ENCODE measurements around the gene DDX11. TPM values are rescaled to one million over a fixed set of nuclear protein-coding genes. Genes with fewer than 3 reads are reported as not detected.
"Not testable (repeated sequence)": the region's sequence is repeated elsewhere in the genome, so short reads cannot be mapped to it uniquely, and the experiment has no call there.

Gene DDX11
- total RNA-seq, 1 donor from 2014 or later, result 24.5 TPM

- not testable (repeated sequence) for H3K4me3 ChIP-seq (ENCODE audit: low read length in 3 of 3); H3K36me3 ChIP-seq (ENCODE audit: control insufficient read depth in 3 of 3, insufficient read depth in 3 of 3, low read length in 3 of 3); H3K4me1 ChIP-seq (ENCODE audit: control insufficient read depth in 3 of 3, insufficient read depth in 3 of 3, low read length in 3 of 3); H3K27ac ChIP-seq (ENCODE audit: low read depth, low read length); H3K9ac ChIP-seq (ENCODE audit: low read depth in 1 of 3, low read length in 3 of 3); H3K9me3 ChIP-seq (ENCODE audit: control insufficient read depth in 3 of 3, low read length in 3 of 3); H3K27me3 ChIP-seq (ENCODE audit: control insufficient read depth in 3 of 3, insufficient read depth in 3 of 3, low read length in 3 of 3)
These were observed 6.6 kb downstream of the DDX11 start for GRCh38 chr12:31080221-31080620.

DNA sequence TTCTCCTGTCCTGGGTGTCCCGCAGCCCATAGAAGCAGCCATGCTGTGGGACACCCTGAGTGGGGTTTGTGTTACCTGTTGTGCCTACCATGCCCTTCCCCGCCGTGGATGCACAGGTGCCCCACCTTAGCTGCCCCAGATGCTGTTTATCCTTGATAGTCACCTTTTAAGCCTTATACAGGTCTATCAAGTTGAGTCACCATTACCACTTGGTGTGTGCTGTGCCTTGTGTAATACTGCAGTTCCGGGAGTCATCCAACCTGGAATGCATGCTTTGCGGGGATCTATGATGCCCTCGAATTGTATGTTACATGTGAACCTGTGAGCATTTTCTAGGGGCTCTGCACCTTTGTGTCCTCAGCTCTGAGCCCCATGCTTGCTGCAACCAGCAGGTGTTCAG is 7.6 kb downstream of the DDX11 start:
- not testable (repeated sequence) for H3K36me3 ChIP-seq (ENCODE audit: control insufficient read depth in 3 of 3, insufficient read depth in 3 of 3, low read length in 3 of 3); H3K27me3 ChIP-seq (ENCODE audit: control insufficient read depth in 3 of 3, insufficient read depth in 3 of 3, low read length in 3 of 3); H3K4me1 ChIP-seq (ENCODE audit: control insufficient read depth in 3 of 3, insufficient read depth in 3 of 3, low read length in 3 of 3); H3K27ac ChIP-seq (ENCODE audit: low read depth, low read length); H3K9me3 ChIP-seq (ENCODE audit: control insufficient read depth in 3 of 3, low read length in 3 of 3); H3K9ac ChIP-seq (ENCODE audit: low read depth in 1 of 3, low read length in 3 of 3); H3K4me3 ChIP-seq (ENCODE audit: low read length in 3 of 3)

- not testable (repeated sequence) for H3K4me3 ChIP-seq (ENCODE audit: low read length in 3 of 3); H3K9ac ChIP-seq (ENCODE audit: low read depth in 1 of 3, low read length in 3 of 3); H3K27ac ChIP-seq (ENCODE audit: low read depth, low read length); H3K27me3 ChIP-seq (ENCODE audit: control insufficient read depth in 3 of 3, insufficient read depth in 3 of 3, low read length in 3 of 3); H3K4me1 ChIP-seq (ENCODE audit: control insufficient read depth in 3 of 3, insufficient read depth in 3 of 3, low read length in 3 of 3); H3K9me3 ChIP-seq (ENCODE audit: control insufficient read depth in 3 of 3, low read length in 3 of 3)
- H3K36me3 ChIP-seq (ENCODE audit: control insufficient read depth in 3 of 3, insufficient read depth in 3 of 3, low read length in 3 of 3), result peaks cover 0 to 22% (median 17%) of the 10 kb centered on the region in 3 donors
These were observed 10.6 kb downstream of the DDX11 start for GRCh38 chr12:31084241-31084640.

DNA sequence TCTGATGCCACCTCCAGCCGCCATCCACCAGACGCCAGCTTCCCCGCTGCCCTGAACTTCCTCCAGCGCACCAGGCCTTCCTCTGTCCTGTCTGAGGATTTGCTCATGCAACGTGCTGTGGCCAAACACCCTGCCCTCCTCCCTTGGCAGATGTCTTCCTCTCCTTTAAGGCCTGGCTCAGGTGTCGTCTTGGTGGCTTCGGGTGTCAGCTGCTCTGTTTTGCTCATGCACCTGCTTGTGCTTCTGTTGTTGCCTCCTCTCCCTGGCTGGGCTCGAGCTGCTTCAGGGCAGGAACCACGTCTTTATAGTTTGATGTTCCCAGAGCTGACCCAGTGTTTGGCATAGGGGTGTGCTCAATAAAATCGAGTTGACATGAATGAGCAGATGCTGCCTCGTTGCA is 12.4 kb downstream of the DDX11 start:
- not testable (repeated sequence) for H3K9me3 ChIP-seq (ENCODE audit: control insufficient read depth in 3 of 3, low read length in 3 of 3); H3K27ac ChIP-seq (ENCODE audit: low read depth, low read length); H3K4me3 ChIP-seq (ENCODE audit: low read length in 3 of 3); H3K9ac ChIP-seq (ENCODE audit: low read depth in 1 of 3, low read length in 3 of 3); H3K4me1 ChIP-seq (ENCODE audit: control insufficient read depth in 3 of 3, insufficient read depth in 3 of 3, low read length in 3 of 3); H3K27me3 ChIP-seq (ENCODE audit: control insufficient read depth in 3 of 3, insufficient read depth in 3 of 3, low read length in 3 of 3)
- peaks cover 0 to 26% (median 20%) of the 10 kb centered on the region in 3 donors for H3K36me3 ChIP-seq (ENCODE audit: control insufficient read depth in 3 of 3, insufficient read depth in 3 of 3, low read length in 3 of 3)

GRCh38 chr12:31087486-31087885 is 13.8 kb downstream of the DDX11 start:
- H3K27me3 ChIP-seq (ENCODE audit: control insufficient read depth in 3 of 3, insufficient read depth in 3 of 3, low read length in 3 of 3); H3K9me3 ChIP-seq (ENCODE audit: control insufficient read depth in 3 of 3, low read length in 3 of 3); H3K9ac ChIP-seq (ENCODE audit: low read depth in 1 of 3, low read length in 3 of 3); H3K27ac ChIP-seq (ENCODE audit: low read depth, low read length); H3K4me3 ChIP-seq (ENCODE audit: low read length in 3 of 3); H3K4me1 ChIP-seq (ENCODE audit: control insufficient read depth in 3 of 3, insufficient read depth in 3 of 3, low read length in 3 of 3): not testable (repeated sequence)
- H3K36me3 ChIP-seq (ENCODE audit: control insufficient read depth in 3 of 3, insufficient read depth in 3 of 3, low read length in 3 of 3), result peaks cover 0 to 35% (median 26%) of the 10 kb centered on the region in 3 donors

DNA sequence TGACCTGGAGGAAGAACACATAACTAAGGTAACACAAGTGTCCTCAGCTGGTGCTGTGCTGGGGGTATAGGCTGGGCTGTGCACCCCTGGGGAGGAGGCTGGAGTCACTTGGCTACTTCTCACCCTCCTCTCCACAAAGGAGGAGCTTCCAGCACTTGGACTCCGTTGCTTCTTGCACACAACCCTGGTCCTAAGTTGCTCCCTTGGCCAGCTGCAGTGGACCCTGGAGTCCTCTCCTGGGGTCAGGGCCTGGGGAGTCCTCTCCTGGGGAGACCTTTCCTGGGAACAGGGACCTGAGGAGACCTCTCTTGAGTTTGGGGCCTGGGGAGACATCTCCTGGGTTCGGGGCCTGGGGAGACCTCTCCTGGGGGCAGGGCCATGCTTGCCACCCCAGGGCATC is 14.3 kb downstream of the DDX11 start:
- H3K36me3 ChIP-seq (ENCODE audit: control insufficient read depth in 3 of 3, insufficient read depth in 3 of 3, low read length in 3 of 3), result peaks cover 0 to 38% (median 28%) of the 10 kb centered on the region in 3 donors

GRCh38 chr12:31089072-31089471 is 15.4 kb downstream of the DDX11 start:
- Histone ChIP-seq H3K4me1 (ENCODE audit: control insufficient read depth in 3 of 3, insufficient read depth in 3 of 3, low read length in 3 of 3) (no peaks in the 10 kb centered on the region), H3K36me3 (ENCODE audit: control insufficient read depth in 3 of 3, insufficient read depth in 3 of 3, low read length in 3 of 3) (peaks cover 0 to 36% (median 26%) of the 10 kb centered on the region in 3 donors), H3K27me3 (ENCODE audit: control insufficient read depth in 3 of 3, insufficient read depth in 3 of 3, low read length in 3 of 3) (no peaks in the 10 kb centered on the region), H3K4me3 (ENCODE audit: low read length in 3 of 3) (no peak overlapping the region), H3K9me3 (ENCODE audit: control insufficient read depth in 3 of 3, low read length in 3 of 3) (no peaks in the 10 kb centered on the region), H3K9ac (ENCODE audit: low read depth in 1 of 3, low read length in 3 of 3) (no peak overlapping the region), H3K27ac (ENCODE audit: low read depth, low read length) (no peak overlapping the region)

More for the DNA sequence above, 14.3 kb downstream of the DDX11 start:
- not testable (repeated sequence) for H3K4me1 ChIP-seq (ENCODE audit: control insufficient read depth in 3 of 3, insufficient read depth in 3 of 3, low read length in 3 of 3); H3K4me3 ChIP-seq (ENCODE audit: low read length in 3 of 3); H3K27me3 ChIP-seq (ENCODE audit: control insufficient read depth in 3 of 3, insufficient read depth in 3 of 3, low read length in 3 of 3); H3K9ac ChIP-seq (ENCODE audit: low read depth in 1 of 3, low read length in 3 of 3); H3K27ac ChIP-seq (ENCODE audit: low read depth, low read length); H3K9me3 ChIP-seq (ENCODE audit: control insufficient read depth in 3 of 3, low read length in 3 of 3)

- H3K36me3 ChIP-seq (ENCODE audit: control insufficient read depth in 3 of 3, insufficient read depth in 3 of 3, low read length in 3 of 3), result peaks cover 0 to 34% (median 29%) of the 10 kb centered on the region in 3 donors
- not testable (repeated sequence) for H3K9ac ChIP-seq (ENCODE audit: low read depth in 1 of 3, low read length in 3 of 3); H3K4me1 ChIP-seq (ENCODE audit: control insufficient read depth in 3 of 3, insufficient read depth in 3 of 3, low read length in 3 of 3); H3K27ac ChIP-seq (ENCODE audit: low read depth, low read length); H3K27me3 ChIP-seq (ENCODE audit: control insufficient read depth in 3 of 3, insufficient read depth in 3 of 3, low read length in 3 of 3); H3K4me3 ChIP-seq (ENCODE audit: low read length in 3 of 3); H3K9me3 ChIP-seq (ENCODE audit: control insufficient read depth in 3 of 3, low read length in 3 of 3)
These were observed 18.0 kb downstream of the DDX11 start for GRCh38 chr12:31091629-31092028.

- not testable (repeated sequence) for H3K9ac ChIP-seq (ENCODE audit: low read depth in 1 of 3, low read length in 3 of 3); H3K27ac ChIP-seq (ENCODE audit: low read depth, low read length); H3K4me3 ChIP-seq (ENCODE audit: low read length in 3 of 3); H3K9me3 ChIP-seq (ENCODE audit: control insufficient read depth in 3 of 3, low read length in 3 of 3); H3K27me3 ChIP-seq (ENCODE audit: control insufficient read depth in 3 of 3, insufficient read depth in 3 of 3, low read length in 3 of 3); H3K4me1 ChIP-seq (ENCODE audit: control insufficient read depth in 3 of 3, insufficient read depth in 3 of 3, low read length in 3 of 3)
- peaks cover 0 to 36% (median 31%) of the 10 kb centered on the region in 3 donors for H3K36me3 ChIP-seq (ENCODE audit: control insufficient read depth in 3 of 3, insufficient read depth in 3 of 3, low read length in 3 of 3)
These were observed 19.1 kb downstream of the DDX11 start for GRCh38 chr12:31092718-31093117.

DNA sequence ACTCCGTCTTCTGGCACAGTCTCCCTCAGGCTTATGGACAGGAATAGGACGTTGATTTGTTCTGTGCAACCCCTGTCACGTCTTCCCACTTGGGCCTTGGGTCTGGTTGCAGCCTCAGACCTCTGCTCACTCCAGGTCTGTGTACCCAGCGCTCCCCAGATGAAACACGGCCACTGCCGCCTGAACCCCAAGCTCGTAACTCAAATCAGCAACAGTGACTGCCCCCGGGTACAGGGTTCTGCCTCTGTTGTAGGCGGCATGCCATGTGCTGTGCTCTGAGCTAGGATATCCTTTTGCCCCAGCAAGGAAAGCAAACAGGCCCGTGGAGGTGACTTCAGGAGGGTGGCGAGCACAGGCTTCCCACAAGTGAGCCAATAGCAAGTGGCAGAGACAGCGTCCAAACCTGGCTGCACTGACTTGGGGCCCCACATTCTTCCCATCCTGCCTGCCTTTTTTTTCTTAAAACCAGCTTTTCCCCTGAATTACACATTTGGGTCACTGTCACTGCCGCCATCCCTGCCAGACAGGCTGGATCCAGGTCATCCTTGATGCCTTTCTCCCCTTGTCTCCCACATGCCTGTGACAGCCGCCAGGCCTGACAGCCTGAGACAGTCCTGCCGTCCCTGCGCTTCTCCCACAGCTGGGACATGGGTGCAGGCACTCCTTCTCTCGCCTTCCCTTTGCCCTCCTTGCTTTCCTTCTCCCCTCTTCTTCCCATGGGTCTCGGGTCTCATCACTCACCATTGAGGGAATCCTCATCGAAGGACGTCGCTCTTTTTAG is 21.6 kb downstream of the DDX11 start:
- peaks cover 0 to 24% (median 23%) of the 10 kb centered on the region in 3 donors for H3K36me3 ChIP-seq (ENCODE audit: control insufficient read depth in 3 of 3, insufficient read depth in 3 of 3, low read length in 3 of 3)
- H3K9ac ChIP-seq (ENCODE audit: low read depth in 1 of 3, low read length in 3 of 3); H3K9me3 ChIP-seq (ENCODE audit: control insufficient read depth in 3 of 3, low read length in 3 of 3); H3K27me3 ChIP-seq (ENCODE audit: control insufficient read depth in 3 of 3, insufficient read depth in 3 of 3, low read length in 3 of 3); H3K4me1 ChIP-seq (ENCODE audit: control insufficient read depth in 3 of 3, insufficient read depth in 3 of 3, low read length in 3 of 3); H3K27ac ChIP-seq (ENCODE audit: low read depth, low read length); H3K4me3 ChIP-seq (ENCODE audit: low read length in 3 of 3): not testable (repeated sequence)
